Uterus (tissue), 2 donors: ENCODE results near the gene CACNA2D2.

ENCODE experiments used
- POLR2A ChIP-seq, 2 donors: fragments of 450-650 bp; IDR thresholded peaks; one replicate each; pipeline ENCODE4 v1.6.1; 2016; ENCODE audit warnings: antibody characterized with exemption in 2 of 2, mild to moderate bottlenecking in 1 of 2, moderate library complexity in 1 of 2
- TF ChIP-seq, protein P1 (sequence below), 4 experiments: fragments of 200-600 bp in 2 of 4; fragments of 450-650 bp in 2 of 4; sonication (generic) in 2 of 4; IDR thresholded peaks; one replicate each; pipeline ENCODE4 v1.5.1; 2016 to 2019; ENCODE audit warnings: antibody characterized with exemption in 4 of 4, mild to moderate bottlenecking in 2 of 4, moderate library complexity in 1 of 4

DNA sequence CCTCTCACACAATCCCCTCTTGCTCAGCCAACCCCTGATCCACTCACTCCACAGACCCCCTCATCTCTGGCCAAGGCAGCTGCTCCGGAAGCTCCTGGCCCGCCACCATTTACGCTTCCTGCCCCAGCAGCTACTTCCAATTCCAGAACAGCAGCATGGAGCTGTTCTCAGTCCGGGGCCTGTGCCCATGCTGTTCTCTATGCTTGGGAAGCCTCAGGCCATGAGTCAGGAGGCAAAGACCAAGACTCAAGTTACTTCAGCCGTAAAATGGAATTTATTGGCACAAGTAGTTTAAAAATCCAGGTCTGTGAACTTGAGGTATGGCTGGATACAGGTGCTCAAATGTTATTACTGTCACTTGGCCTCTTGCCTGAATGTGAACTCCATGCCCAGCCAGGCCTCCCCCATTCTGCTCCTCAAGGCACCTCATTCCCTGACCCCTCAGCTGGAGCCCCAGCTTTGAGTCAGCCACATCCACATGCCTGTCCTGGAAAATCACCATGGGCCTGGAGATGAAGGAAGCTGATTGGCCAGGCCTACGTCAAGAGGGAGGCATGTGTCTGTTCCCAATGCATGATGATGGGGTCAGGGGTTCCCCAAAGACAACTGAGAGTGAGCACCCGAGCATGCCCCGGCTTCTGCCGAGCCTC, 31.4 kb upstream of the CACNA2D2 start:
- TF ChIP-seq, protein P1, sequence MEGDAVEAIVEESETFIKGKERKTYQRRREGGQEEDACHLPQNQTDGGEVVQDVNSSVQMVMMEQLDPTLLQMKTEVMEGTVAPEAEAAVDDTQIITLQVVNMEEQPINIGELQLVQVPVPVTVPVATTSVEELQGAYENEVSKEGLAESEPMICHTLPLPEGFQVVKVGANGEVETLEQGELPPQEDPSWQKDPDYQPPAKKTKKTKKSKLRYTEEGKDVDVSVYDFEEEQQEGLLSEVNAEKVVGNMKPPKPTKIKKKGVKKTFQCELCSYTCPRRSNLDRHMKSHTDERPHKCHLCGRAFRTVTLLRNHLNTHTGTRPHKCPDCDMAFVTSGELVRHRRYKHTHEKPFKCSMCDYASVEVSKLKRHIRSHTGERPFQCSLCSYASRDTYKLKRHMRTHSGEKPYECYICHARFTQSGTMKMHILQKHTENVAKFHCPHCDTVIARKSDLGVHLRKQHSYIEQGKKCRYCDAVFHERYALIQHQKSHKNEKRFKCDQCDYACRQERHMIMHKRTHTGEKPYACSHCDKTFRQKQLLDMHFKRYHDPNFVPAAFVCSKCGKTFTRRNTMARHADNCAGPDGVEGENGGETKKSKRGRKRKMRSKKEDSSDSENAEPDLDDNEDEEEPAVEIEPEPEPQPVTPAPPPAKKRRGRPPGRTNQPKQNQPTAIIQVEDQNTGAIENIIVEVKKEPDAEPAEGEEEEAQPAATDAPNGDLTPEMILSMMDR (IDR thresholded peaks at IDR 0.05), result no peak
- TF ChIP-seq POLR2A (IDR thresholded peaks at IDR 0.05), result no peak
